NT2/D1 (cell line): ENCODE data around the gene TTLL5.

Source experiments
- SUZ12 ChIP-seq: IDR thresholded peaks from 2 replicates; pipeline ENCODE4 v1.6.1; 2011; ENCODE audit not compliant: insufficient read length, insufficient read depth; ENCODE audit errors: extremely low read depth
- ZNF274 ChIP-seq: IDR thresholded peaks from 2 replicates; pipeline ENCODE4 v1.6.1; 2011; ENCODE audit warnings: mild to moderate bottlenecking, low read depth, low read length

DNA sequence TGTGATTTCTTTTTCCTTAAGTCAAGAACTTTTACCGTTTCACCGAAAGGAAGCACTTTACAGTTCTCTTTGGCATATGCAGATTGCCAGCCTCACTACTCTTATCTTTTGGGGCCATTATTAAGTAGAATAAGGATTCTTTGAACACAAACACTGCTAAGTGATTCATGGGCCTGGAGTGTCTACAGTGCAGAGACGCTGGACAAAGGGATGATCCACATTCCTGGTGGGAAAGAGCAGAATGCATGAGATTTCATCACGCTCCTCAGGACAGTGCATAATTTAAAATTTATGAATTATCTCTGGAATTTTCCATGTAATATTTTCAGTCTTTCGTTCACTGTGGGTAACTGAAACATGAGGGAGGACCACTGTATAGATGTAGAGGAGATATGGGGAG, 90.2 kb downstream of the TTLL5 start:
- TF ChIP-seq ZNF274 (no peak), SUZ12 (no peak)
